ENCODE results near the gene GALNT13. TPM values are rescaled to one million over a fixed set of nuclear protein-coding genes. Genes with fewer than 3 reads are reported as not detected.

The GALNT13 gene
- total RNA-seq, 1 donor from 2014 or later = 0.13 TPM

DNA sequence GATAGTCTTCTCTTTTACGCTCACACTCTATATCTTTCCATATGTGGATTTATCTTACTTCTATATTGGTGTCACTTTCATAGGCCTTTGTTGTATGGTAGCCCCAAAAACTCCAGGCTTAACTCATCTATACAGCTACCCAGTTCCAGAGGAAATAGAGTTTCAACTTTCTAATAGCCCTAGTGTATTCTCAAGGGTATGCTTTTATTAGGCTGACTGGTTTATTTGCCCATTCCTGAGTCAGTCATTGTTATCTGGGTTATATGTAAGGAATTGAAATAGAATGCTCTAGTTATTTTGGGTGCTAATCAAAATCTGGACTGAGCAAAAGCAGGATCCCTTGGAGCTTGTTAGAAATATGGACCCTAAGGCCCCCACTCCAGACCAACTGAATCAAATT, 519.3 kb downstream of the GALNT13 start:
- Mint-ChIP-seq H3K27ac (ENCODE audit: unreplicated experiment) (no peak overlapping the region), H3K9me3 (ENCODE audit: unreplicated experiment) (peaks cover 5% of the 10 kb centered on the region), H3K4me3 (ENCODE audit: unreplicated experiment) (no peak overlapping the region), H3K27me3 (ENCODE audit: unreplicated experiment) (peaks cover 2% of the 10 kb centered on the region), H3K4me1 (ENCODE audit: unreplicated experiment) (no peaks in the 10 kb centered on the region), H3K36me3 (ENCODE audit: unreplicated experiment) (no peaks in the 10 kb centered on the region)
- TF ChIP-seq, protein P1, sequence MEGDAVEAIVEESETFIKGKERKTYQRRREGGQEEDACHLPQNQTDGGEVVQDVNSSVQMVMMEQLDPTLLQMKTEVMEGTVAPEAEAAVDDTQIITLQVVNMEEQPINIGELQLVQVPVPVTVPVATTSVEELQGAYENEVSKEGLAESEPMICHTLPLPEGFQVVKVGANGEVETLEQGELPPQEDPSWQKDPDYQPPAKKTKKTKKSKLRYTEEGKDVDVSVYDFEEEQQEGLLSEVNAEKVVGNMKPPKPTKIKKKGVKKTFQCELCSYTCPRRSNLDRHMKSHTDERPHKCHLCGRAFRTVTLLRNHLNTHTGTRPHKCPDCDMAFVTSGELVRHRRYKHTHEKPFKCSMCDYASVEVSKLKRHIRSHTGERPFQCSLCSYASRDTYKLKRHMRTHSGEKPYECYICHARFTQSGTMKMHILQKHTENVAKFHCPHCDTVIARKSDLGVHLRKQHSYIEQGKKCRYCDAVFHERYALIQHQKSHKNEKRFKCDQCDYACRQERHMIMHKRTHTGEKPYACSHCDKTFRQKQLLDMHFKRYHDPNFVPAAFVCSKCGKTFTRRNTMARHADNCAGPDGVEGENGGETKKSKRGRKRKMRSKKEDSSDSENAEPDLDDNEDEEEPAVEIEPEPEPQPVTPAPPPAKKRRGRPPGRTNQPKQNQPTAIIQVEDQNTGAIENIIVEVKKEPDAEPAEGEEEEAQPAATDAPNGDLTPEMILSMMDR (IDR thresholded peaks at IDR 0.05) = no peak
- no peak for DNase-seq (ENCODE audit: extremely low spot score, unreplicated experiment)

DNA sequence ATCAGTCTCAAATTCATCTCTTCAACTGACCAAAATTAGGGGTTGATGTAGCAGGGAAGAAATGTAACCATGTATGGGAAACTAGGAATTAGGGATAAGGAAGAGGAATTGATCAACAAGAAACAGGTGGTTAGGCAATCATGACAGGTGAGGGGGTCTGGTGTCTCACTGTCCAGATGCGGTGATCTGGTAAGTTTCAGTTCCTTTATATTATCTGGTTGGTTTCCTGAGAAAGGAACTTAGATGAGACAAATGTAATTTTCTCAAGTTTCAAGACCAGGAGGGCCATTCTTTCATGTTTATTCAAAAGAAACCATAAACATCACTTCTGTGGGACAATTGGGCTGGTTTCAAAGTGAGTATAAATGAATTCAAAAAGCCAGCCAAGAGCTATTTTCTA, 520.5 kb downstream of the GALNT13 start:
- Mint-ChIP-seq H3K27me3 (ENCODE audit: unreplicated experiment) (peaks cover 2% of the 10 kb centered on the region), H3K9me3 (ENCODE audit: unreplicated experiment) (peaks cover 5% of the 10 kb centered on the region), H3K4me1 (ENCODE audit: unreplicated experiment) (no peaks in the 10 kb centered on the region), H3K27ac (ENCODE audit: unreplicated experiment) (no peak overlapping the region), H3K36me3 (ENCODE audit: unreplicated experiment) (no peaks in the 10 kb centered on the region), H3K4me3 (ENCODE audit: unreplicated experiment) (no peak overlapping the region)
- TF ChIP-seq, protein P1 (IDR thresholded peaks at IDR 0.05) = no peak
- no peak for DNase-seq (ENCODE audit: extremely low spot score, unreplicated experiment)

DNA sequence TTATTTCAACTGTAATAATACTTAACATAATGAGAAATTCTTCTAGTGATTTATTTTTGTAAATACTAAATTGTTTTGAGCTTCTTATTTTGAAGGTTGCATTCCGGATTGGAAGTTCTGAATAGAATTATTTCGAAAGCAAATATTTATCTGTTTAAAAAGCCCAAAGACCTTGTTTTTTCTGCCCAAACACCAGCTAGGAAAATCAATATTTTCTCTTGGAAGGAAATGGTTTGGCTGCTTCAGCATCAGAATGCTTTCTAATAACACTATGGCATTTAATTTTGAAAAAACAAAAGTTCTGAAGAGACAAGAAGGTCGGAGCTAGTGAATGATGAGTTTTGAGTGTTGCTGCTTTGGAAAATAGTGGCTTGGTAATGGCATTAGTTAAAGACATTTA, 522.9 kb downstream of the GALNT13 start:
- no peak for DNase-seq (ENCODE audit: extremely low spot score, unreplicated experiment)
- TF ChIP-seq, protein P1 (IDR thresholded peaks at IDR 0.05) = no peak
- H3K9me3 Mint-ChIP-seq (ENCODE audit: unreplicated experiment) = peaks cover 5% of the 10 kb centered on the region
- H3K27ac Mint-ChIP-seq (ENCODE audit: unreplicated experiment) = no peak overlapping the region
- no peaks in the 10 kb centered on the region for H3K4me1 Mint-ChIP-seq (ENCODE audit: unreplicated experiment)
- H3K27me3 Mint-ChIP-seq (ENCODE audit: unreplicated experiment) = peaks cover 2% of the 10 kb centered on the region
- no peaks in the 10 kb centered on the region for H3K36me3 Mint-ChIP-seq (ENCODE audit: unreplicated experiment)
- no peak overlapping the region for H3K4me3 Mint-ChIP-seq (ENCODE audit: unreplicated experiment)

DNA sequence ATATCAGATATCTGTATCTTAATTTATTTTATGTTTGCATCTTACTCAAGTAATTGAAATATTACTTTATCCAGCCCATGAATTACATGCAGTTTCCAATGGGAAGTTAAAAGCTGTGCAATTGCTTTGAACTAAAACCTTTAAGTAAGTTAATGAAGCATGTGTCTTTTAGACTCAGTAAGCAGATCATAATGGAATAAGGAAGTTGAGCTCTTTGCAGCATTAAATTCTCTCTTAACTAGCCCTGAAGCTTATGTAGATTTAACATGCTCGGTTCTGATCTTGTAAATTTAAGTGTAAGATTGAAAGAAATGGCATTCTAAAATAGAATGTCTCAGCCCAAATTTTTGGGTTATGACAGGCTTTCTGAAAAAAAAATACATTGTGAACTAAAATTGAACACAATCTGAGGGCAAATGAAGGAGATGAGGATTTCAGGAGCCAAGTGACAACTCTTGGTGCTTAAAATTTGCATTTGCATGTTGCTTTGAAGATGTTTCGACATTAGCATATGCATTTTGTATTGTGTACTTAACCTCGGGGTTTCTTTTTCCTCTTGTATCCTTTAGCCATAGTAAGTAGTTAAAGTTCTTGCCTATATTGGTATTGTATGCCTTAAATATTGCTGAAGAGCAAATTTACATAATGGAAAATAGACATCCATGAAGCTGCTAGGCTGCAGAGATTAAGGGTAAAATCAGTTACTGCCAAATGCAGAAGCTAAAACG, 529.0 kb downstream of the GALNT13 start:
- Mint-ChIP-seq H3K36me3 (ENCODE audit: unreplicated experiment) (no peaks in the 10 kb centered on the region), H3K4me1 (ENCODE audit: unreplicated experiment) (no peaks in the 10 kb centered on the region), H3K9me3 (ENCODE audit: unreplicated experiment) (no peaks in the 10 kb centered on the region), H3K4me3 (ENCODE audit: unreplicated experiment) (no peak overlapping the region), H3K27ac (ENCODE audit: unreplicated experiment) (no peak overlapping the region), H3K27me3 (ENCODE audit: unreplicated experiment) (peaks cover 2% of the 10 kb centered on the region)
- TF ChIP-seq, protein P1 (IDR thresholded peaks at IDR 0.05) = no peak
- no peak for DNase-seq (ENCODE audit: extremely low spot score, unreplicated experiment)

DNA sequence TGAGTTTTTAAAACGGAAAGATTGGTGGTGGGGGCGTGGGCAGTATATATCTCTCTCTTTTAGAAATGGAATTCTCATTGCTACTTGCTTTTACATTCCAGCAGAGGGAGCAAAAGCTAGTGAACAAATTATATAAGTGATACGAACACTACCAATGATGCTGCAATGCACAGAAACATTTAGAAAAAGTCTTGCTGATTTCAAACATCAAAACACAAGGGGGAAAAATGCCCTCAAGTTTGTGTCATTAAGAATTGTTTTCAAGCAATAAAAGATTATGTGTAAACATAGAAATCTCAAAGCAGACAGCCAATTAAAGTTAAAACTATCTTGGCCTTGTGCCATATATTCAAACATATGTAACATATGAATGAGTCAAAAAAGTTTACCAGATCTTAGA, 530.5 kb downstream of the GALNT13 start:
- H3K36me3 Mint-ChIP-seq (ENCODE audit: unreplicated experiment) = no peaks in the 10 kb centered on the region
- no peaks in the 10 kb centered on the region for H3K9me3 Mint-ChIP-seq (ENCODE audit: unreplicated experiment)
- H3K4me3 Mint-ChIP-seq (ENCODE audit: unreplicated experiment) = no peak overlapping the region
- H3K4me1 Mint-ChIP-seq (ENCODE audit: unreplicated experiment) = no peaks in the 10 kb centered on the region
- H3K27ac Mint-ChIP-seq (ENCODE audit: unreplicated experiment) = no peak overlapping the region
- DNase-seq (ENCODE audit: extremely low spot score, unreplicated experiment) = no peak
- peaks cover 7% of the 10 kb centered on the region for H3K27me3 Mint-ChIP-seq (ENCODE audit: unreplicated experiment)
- TF ChIP-seq, protein P1 (IDR thresholded peaks at IDR 0.05) = peak; percentile 62
